HTERT RPE-1 (cell line): ENCODE data around the gene CTBP2.

Experiments
- in situ Hi-C: fragments of 300-500 bp; cut with MboI; formaldehyde crosslinking; loops from 4 replicates; pipeline ENCODE4 v1.14.3; 2020; ENCODE audit warnings: low sequenced_read_pairs

CTBP2 gene

DNA sequence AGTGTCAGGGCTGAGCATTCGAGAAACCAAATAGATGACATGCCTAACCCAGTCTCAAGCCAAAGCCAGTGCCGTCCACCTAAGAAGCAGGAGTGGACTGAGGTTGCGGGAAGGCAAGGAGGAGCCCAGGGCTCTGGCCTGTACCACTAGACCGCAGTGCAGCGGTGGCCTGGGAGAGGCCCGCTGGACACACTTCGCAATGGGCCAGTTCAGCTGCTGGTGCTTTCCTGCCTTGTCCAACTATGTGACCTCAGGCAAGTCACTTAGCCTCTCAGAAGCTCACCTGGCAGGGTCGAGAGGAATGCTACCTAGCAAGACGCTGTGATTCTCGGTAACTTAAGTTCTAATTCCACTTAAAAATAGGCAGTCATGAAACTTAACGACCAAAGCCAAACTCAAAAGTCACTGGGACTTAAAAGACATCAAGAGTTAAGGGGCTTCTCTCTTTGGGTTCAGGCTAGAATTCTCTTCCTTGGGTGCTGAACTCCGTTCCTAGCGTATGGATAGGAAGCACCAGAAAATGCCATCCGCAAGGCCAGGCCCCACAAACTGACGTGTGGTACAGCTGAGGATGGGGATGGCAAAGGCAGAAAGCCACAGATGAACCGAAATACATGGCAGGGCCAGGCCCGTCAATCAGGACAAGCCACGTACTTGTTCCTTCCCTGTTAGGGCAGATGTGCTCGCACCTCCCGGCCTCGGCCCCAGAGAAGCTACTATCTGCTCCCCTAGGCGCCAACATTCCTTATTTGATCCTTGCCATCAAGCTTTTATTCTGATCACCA lies 34.2 kb downstream of the CTBP2 start:
- in situ Hi-C loops: no loop called here

- in situ Hi-C loops: no loop called here
Observed at GRCh38 chr10:125124907-125125306, 35.5 kb downstream of the CTBP2 start.

GRCh38 chr10:125124115-125124487 lies 36.3 kb downstream of the CTBP2 start:
- in situ Hi-C loops: no loop called here

DNA sequence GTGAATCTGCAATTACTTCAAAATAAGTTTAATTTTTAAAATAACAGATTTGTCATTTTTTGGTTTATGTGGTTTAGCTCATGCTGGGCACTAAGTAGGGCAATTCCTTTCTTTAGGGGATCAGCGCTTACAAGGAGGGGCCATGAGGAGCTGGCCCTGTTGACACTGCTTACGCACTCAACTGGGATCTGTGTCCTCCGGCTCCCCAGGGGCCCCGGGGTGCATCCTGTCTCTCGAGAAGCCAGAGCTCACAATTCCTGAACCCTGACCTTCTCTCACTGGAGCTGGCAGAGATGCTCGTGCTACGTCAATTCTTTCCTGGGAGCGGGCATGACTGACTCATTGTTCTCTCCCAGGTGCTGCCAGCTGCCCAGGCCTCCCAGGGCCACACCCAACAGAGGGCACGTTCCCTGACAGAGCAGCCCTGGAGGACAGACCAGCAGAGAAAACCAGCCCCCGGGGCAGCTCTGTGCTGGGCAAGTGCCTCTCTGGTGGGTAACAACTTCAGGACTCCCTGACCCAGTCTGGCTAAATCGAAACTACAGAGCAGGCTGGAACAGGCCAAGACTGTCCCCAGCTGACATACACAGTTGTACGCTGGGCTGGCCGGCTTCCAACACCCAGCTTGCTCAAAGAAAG lies 36.8 kb downstream of the CTBP2 start:
- in situ Hi-C loops: no loop called here

- in situ Hi-C loops: no loop called here
Observed at GRCh38 chr10:125122566-125122965, 37.8 kb downstream of the CTBP2 start.

DNA sequence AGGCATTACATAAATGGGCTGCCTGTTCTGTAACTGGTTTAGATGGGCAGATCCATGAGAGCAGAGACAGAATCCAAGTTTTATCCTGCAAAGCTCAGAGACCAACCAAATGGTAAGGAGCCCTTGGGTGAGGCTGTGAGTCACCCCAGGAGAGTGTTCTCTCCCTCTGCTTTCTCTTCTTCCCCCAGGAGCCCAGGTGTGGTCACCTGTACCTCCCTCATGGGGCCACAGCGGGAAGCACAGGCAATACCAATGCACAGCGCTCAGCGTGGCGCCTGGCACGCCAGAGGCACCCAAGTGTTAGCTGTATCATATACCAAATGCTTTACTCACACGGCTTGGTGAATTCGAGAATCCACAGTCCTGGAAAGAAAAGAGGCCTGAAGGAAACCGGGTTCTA lies 39.4 kb downstream of the CTBP2 start:
- in situ Hi-C loops: no loop called here

DNA sequence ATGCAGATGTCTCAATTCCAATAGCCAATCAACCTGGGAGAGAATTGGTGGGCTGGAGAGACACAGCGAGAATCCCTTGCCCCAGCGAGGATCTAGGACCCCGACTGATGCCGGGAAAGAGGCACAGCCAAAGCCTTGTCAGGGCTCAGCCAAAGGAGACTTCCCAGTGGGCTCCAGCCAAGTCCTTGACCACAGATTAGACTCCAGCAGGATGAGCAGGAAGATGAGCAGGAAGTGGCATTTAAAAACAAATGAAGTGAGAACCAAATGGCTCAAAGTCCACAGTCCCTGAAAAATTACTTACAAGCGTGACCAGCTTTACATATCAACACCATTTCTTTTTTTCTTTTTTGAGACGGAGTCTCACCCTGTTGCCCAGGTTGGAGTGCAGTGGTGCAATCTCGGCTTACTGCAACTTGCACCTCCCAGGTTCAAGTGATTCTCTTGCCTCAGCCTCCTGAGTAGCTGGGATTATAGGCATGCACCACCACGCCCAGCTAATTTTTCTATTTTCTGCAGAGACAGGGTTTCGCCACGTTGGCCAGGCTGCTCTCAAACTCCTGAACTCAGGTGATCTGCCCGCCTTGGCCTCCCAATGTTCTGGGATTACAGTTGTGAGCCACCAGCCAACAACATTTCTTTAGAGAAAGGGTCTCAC lies 40.2 kb downstream of the CTBP2 start:
- in situ Hi-C loops: no loop called here

- in situ Hi-C loops: no loop called here
Observed at GRCh38 chr10:125118701-125119100, 41.7 kb downstream of the CTBP2 start.

GRCh38 chr10:125118011-125118611 lies 42.3 kb downstream of the CTBP2 start:
- in situ Hi-C loops: no loop called here

GRCh38 chr10:125116652-125117310 lies 43.6 kb downstream of the CTBP2 start:
- in situ Hi-C loops: no loop called here

DNA sequence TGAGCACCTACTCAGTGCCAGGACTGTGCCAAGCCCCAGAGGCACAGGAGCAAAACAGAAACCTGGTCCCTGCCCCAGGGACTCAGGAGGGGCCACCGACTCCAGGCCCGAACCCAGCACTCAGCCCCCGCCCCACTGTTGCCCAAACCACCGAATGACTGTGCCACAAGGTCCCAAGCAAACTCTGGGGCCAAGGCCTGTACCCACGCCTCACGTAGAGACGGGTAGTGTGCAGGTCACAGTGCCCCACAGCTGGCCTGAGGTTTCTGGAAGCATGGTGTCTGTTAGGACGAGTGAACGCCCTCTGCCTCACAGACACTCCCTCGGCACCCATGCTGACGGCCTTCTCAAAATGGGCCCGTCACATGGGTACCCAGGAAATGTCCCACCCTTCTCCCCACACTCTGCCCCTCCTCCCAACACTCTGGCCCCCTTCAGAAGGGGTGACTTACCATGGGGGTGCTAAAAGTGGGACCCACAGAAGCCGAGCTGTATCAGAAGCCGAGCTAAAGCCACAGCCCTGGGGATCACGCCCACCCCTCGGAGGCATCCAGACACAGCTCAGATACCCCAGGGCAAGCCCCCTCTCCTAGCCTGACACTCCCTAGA lies 44.2 kb downstream of the CTBP2 start:
- in situ Hi-C loops: no loop called here

DNA sequence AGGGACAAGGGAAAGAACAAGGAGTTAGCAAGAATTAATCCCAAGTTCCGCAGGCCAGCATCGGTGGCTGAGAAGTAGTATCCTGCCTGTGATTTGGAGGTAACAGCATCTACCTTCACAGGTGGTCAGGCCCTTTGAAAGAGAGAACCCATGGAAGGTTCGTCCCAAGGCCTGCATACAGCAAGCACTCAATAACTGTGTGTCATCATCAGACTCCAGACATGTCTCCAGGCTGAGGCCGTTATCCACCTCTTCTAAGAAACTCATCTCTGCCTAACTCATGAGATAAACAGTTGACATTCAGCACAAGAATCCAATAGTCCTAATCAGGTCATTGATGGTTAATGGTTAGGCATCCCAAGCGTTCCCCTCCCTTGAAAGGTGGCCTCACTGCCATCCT lies 45.0 kb downstream of the CTBP2 start:
- in situ Hi-C loops: no loop called here

GRCh38 chr10:125114761-125115391 lies 45.5 kb downstream of the CTBP2 start:
- in situ Hi-C loops: no loop called here

DNA sequence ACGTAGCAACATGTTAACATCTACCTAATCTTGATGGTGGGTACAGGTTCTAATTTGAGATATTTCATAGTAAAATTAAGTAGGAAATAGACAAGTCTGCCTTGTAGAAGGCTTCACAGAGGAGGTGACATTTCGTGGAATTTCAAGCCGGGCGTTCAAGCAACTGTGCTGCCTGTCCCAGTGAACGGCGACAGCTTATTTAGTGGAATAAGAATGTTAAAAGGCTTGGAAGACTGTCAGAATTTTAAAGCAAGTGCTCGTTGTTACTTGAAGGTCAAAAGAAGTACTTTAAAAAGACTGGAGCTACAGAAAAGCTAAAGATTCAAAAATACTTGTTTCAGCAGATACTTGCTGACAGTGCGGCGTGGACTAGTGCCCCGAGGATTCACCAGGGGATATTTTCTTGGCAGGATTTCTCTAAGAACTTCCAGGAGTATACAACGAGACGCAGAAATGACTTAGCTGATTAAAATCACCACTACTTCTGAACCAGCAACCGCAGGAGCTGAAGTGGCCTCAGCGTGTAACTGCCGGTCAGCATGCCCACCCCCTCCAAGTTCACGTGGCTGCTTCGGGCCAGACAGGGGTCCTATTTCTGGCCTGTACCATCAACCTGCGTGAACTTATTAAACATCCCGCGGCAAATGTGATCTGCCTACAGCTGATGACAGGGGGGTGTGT lies 46.5 kb downstream of the CTBP2 start:
- in situ Hi-C loops: no loop called here

GRCh38 chr10:125112697-125113494 lies 47.5 kb downstream of the CTBP2 start:
- in situ Hi-C loops: no loop called here

DNA sequence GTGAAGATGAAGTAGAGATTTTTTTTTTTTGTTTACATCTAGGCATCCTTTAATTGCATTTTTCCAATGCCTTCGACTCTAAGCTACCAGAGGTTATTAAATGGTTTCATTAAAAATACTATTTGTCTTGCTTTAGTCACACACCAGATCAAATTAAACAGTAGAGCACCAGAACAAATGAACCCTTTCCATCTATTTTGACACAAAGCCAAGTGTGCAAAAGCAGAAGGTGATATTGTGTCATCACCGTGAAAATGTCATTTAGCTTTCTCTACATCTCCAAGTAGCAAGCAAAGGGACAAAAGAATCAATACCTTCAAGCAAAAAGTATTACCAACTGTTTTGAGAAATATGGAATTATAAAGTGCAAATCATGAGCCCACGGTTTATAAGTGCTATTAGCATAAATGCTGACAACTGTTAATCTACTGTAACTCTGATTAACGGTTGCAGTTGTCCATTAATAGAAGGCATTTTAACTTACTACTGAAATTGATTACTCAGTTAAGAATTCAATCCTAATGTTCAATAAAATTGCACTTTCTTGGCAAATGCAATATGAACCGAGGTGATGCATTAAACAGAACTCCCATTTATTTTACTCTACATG lies 49.1 kb downstream of the CTBP2 start:
- in situ Hi-C loops: no loop called here

DNA sequence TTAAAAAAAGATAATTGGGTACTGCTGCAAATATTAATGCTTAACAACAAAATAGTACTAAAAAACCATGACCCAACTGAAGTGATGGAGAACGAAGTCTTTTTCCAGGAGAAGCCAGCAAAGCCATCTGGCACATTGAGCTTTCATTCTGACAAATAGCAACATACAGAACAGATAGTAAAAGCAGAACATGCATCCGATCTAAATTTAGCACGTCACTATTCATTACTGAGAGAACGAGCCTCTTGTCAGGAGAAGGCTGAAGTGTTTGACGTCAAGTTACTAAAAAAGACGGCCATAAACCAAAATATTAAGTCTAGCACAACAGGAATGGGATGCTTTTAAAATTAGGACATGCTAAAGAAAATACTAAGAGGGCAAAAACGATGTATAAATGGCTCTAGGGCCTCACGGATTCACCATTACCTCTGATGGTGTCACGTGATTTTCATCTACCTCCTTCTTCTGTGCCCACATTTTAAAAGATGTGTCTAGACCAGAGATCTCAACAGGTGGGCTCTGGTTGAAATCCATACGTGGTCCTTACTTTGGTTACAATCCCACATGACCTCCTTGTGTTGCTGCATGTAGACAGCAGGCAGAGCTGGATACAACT lies 52.3 kb downstream of the CTBP2 start:
- in situ Hi-C loops: no loop called here
